Parathyroid adenoma (tissue), 2 donors: ENCODE measurements around the gene PURA.

Source experiments
- H2AFZ ChIP-seq: fragments of 300-600 bp; sonication (generic); one replicate; pipeline ENCODE4 v1.7.0; 2017; ENCODE audit warnings: antibody characterized with exemption, mild to moderate bottlenecking
- H3K27ac ChIP-seq: fragments of 300-600 bp; sonication (generic); one replicate; pipeline ENCODE4 v1.7.0; 2017
- H3K27me3 ChIP-seq: fragments of 300-600 bp; sonication (generic); one replicate; pipeline ENCODE4 v1.7.0; 2017; ENCODE audit warnings: low read length; ENCODE audit not compliant: control insufficient read depth, insufficient read depth
- H3K36me3 ChIP-seq: fragments of 300-600 bp; sonication (generic); one replicate; pipeline ENCODE4 v1.7.0; 2017; ENCODE audit warnings: low read length; ENCODE audit not compliant: control insufficient read depth, insufficient read depth
- H3K4me1 ChIP-seq: fragments of 300-600 bp; sonication (generic); one replicate; pipeline ENCODE4 v1.7.0; 2017; ENCODE audit warnings: control low read depth
- H3K4me2 ChIP-seq: fragments of 300-600 bp; sonication (generic); one replicate; pipeline ENCODE4 v1.7.0; 2017; ENCODE audit warnings: low read length
- H3K4me3 ChIP-seq: fragments of 300-600 bp; sonication (generic); one replicate; pipeline ENCODE4 v1.7.0; 2017; ENCODE audit warnings: low read depth, low read length
- H3K79me2 ChIP-seq: fragments of 300-600 bp; sonication (generic); one replicate; pipeline ENCODE4 v1.7.0; 2017; ENCODE audit warnings: control low read depth
- H3K9ac ChIP-seq: fragments of 300-600 bp; sonication (generic); one replicate; pipeline ENCODE4 v1.7.0; 2017; ENCODE audit warnings: mild to moderate bottlenecking
- H3K9me3 ChIP-seq: fragments of 300-600 bp; sonication (generic); one replicate; pipeline ENCODE4 v1.7.0; 2017; ENCODE audit warnings: low read length; ENCODE audit not compliant: control insufficient read depth
- TF ChIP-seq, protein P1 (sequence below): fragments of 300-600 bp; sonication (generic); IDR thresholded peaks from one replicate; pipeline ENCODE4 v1.7.0; 2017; ENCODE audit warnings: antibody characterized with exemption, mild to moderate bottlenecking
- donor health status: primary hyperparathyroidism.

The PURA gene

DNA sequence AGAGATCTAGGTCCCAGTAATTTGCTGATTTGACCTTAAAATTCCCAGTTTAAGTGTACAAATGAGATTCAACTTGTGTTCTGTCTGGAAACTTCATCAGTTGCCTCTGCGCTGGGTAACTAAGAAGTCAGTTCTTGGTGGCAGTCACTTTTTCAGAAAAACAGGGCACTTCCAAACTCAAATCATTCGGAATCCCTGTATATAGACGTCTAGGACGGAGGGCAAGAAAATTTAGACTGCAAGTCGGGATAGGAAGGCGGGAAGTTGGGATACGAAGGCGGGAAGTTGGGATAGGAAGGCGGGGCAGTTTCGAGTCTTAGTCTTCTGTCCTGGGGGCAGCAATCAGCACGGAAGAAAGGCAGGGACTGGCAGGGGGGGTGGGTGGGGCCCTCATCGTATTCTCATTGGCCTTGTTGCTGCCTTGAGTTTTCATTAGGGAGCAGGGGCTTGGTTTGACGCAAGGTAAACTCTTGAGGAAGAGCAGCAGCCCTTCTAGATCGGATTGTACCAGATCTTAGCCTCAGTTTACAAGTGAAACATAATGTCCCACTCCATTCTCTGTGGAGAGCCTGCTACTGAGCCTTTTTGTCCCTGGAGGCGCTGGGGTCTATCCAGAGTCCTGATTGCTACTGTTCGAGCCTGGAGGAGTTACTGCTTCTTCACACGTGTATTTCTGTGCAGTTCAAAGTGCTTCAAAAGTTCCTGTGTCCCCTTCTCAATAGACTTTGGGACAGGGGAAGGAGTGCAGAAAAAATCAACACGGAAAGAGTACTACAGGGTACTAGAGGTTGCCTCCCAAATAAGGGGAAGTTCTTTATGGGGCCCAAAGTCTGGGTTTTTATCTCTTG lies 2.7 kb upstream of the PURA start:
- no peaks in the 10 kb centered on the region for H3K36me3 ChIP-seq
- TF ChIP-seq, protein P1, sequence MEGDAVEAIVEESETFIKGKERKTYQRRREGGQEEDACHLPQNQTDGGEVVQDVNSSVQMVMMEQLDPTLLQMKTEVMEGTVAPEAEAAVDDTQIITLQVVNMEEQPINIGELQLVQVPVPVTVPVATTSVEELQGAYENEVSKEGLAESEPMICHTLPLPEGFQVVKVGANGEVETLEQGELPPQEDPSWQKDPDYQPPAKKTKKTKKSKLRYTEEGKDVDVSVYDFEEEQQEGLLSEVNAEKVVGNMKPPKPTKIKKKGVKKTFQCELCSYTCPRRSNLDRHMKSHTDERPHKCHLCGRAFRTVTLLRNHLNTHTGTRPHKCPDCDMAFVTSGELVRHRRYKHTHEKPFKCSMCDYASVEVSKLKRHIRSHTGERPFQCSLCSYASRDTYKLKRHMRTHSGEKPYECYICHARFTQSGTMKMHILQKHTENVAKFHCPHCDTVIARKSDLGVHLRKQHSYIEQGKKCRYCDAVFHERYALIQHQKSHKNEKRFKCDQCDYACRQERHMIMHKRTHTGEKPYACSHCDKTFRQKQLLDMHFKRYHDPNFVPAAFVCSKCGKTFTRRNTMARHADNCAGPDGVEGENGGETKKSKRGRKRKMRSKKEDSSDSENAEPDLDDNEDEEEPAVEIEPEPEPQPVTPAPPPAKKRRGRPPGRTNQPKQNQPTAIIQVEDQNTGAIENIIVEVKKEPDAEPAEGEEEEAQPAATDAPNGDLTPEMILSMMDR: no peak
- H3K27me3 ChIP-seq: no peaks in the 10 kb centered on the region
- H3K9ac ChIP-seq: no peak overlapping the region
- H3K27ac ChIP-seq: no peak overlapping the region
- H2AFZ ChIP-seq: no peak overlapping the region
- H3K4me1 ChIP-seq: peaks cover 26% of the 10 kb centered on the region
- no peak overlapping the region for H3K4me2 ChIP-seq
- H3K79me2 ChIP-seq: peaks cover 32% of the 10 kb centered on the region
- H3K4me3 ChIP-seq: no peak overlapping the region
- no peaks in the 10 kb centered on the region for H3K9me3 ChIP-seq

DNA sequence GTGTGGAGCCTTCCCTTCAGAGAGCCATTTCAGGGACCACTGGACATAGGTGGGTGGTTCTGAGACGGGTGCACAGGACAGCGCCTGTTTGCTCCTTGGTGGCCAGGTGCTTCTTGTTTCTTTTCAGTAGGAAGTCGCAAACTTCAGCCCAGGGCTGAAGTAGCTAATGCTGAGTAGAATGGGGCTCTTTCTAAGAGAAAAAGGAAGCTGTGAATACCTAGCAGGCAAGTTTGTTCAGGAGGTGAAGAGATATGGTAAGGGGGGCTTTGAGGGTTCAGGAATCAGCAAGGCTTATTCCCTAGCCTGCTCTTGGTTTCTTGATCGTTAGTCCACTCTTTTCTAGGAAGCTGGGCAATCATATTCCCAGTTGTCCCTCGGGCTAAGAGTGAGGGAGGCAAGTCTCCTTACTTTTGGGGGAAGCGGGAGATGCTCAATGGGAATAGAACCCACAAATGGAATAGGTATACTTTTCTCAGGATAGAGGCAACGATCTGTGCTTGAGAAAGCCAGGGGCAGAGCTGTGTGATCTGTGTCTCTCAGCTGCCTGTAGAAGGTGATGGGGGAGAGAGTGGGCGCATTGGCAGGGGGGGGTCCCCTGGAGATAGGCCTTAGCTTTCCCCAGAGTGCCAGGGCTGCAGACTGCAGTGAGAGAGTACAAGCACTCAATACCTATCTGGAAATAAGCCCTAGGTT lies 1.9 kb upstream of the PURA start:
- Histone ChIP-seq H3K4me3 (no peak overlapping the region), H3K9ac (no peak overlapping the region), H3K4me1 (peaks cover 26% of the 10 kb centered on the region)

DNA sequence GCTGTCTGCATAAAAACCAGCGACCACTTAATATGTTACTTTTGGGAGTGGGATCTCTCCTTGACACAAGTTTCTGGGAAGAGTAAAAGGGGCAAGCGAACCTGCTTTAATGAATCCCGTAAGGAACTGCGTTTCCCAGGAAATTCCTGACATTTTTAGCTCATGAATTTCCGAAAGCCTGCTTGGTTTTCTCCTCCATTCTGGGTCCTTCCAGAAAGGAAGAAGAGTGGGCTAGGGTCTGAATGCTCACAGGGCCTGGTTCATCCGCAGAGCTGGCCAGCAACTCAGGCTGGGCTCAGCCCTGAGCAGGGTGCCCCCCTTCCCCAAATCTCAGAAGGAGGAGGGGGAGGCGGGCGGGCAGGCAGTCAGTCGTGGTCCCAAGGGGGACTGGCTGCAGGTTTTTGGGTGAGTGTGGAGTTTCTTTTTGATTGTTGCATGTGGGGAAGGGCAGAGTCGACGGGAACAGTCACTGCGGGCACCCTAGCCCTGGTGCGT lies 1.2 kb upstream of the PURA start:
- peak overlapping the region; percentile 76 for H3K4me2 ChIP-seq
- TF ChIP-seq, protein P1: no peak
- H2AFZ ChIP-seq: no peak overlapping the region
- no peak overlapping the region for H3K9ac ChIP-seq
- peaks cover 28% of the 10 kb centered on the region for H3K4me1 ChIP-seq
- H3K79me2 ChIP-seq: peaks cover 40% of the 10 kb centered on the region
- H3K4me3 ChIP-seq: peak overlapping the region; percentile 57
- no peaks in the 10 kb centered on the region for H3K27me3 ChIP-seq
- peak overlapping the region; percentile 93 for H3K27ac ChIP-seq
- no peaks in the 10 kb centered on the region for H3K36me3 ChIP-seq
- H3K9me3 ChIP-seq: no peaks in the 10 kb centered on the region

More for the DNA sequence above, 1.9 kb upstream of the PURA start:
- TF ChIP-seq, protein P1: no peak
- Histone ChIP-seq H3K9me3 (no peaks in the 10 kb centered on the region), H3K27me3 (no peaks in the 10 kb centered on the region), H3K36me3 (no peaks in the 10 kb centered on the region), H2AFZ (no peak overlapping the region), H3K4me2 (no peak overlapping the region), H3K79me2 (peaks cover 34% of the 10 kb centered on the region), H3K27ac (no peak overlapping the region)

DNA sequence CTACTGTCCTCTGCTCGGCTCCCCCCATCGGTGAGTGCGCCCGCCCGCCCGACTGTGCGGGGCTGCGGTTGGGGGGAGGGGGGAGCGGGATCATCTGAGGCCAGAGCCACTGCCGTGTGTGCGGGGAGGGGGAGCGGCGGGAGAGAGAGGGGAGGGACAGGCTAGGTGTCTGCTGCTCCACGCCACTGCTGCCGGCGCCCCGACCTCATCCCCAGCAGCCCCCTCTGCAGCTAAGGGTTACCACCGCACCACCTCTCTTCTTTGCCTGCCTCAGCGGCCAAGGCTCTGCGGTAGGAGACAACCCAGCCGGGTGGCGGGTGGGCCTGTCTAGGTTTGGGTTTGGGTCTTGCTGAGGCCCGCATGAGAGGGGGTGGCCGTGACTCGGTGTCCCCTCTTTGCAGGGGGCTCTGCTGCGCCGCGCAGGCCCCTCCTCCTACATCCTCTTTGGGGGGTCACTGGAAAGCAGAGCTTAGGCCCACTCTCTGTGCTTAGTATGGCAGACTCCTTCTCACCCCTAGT lies 670 bp upstream of the PURA start:
- no peaks in the 10 kb centered on the region for H3K27me3 ChIP-seq
- H3K4me3 ChIP-seq: peak overlapping the region; percentile 57
- no peaks in the 10 kb centered on the region for H3K9me3 ChIP-seq
- no peaks in the 10 kb centered on the region for H3K36me3 ChIP-seq
- H3K4me2 ChIP-seq: peak overlapping the region; percentile 76
- peak overlapping the region; percentile 38 for H3K9ac ChIP-seq
- TF ChIP-seq, protein P1: no peak
- peaks cover 38% of the 10 kb centered on the region for H3K79me2 ChIP-seq
- peak overlapping the region; percentile 83 for H2AFZ ChIP-seq
- H3K27ac ChIP-seq: peak overlapping the region; percentile 93
- H3K4me1 ChIP-seq: peaks cover 33% of the 10 kb centered on the region
